T-helper 2 cell treated with Interferon-gamma antibody and Interleukin-4, amounts not matched to agents 5 μg/mL and 100 μg/mL, for 36 hours (primary cell): ENCODE measurements around the gene LORICRIN.

Source experiments
- DNase-seq: peaks from one replicate; pipeline ENCODE4 v3.0.0; 2021; ENCODE audit warnings: low spot score
- H3K27ac Mint-ChIP-seq: one replicate; pipeline ENCODE4 v1.8.0; 2021; ENCODE audit warnings: mild to moderate bottlenecking, mixed read lengths
- H3K27me3 Mint-ChIP-seq: one replicate; pipeline ENCODE4 v1.8.0; 2021; ENCODE audit warnings: low read depth, mixed read lengths
- H3K36me3 Mint-ChIP-seq: one replicate; pipeline ENCODE4 v1.8.0; 2021; ENCODE audit warnings: low read depth, mixed read lengths
- H3K4me1 Mint-ChIP-seq: one replicate; pipeline ENCODE4 v1.8.0; 2021; ENCODE audit warnings: low read depth, mixed read lengths
- H3K4me3 Mint-ChIP-seq: one replicate; pipeline ENCODE4 v1.8.0; 2022; ENCODE audit warnings: mild to moderate bottlenecking, moderate library complexity, mixed read lengths
- H3K9me3 Mint-ChIP-seq: one replicate; pipeline ENCODE4 v1.8.0; 2021; ENCODE audit warnings: mixed read lengths

LORICRIN gene

DNA sequence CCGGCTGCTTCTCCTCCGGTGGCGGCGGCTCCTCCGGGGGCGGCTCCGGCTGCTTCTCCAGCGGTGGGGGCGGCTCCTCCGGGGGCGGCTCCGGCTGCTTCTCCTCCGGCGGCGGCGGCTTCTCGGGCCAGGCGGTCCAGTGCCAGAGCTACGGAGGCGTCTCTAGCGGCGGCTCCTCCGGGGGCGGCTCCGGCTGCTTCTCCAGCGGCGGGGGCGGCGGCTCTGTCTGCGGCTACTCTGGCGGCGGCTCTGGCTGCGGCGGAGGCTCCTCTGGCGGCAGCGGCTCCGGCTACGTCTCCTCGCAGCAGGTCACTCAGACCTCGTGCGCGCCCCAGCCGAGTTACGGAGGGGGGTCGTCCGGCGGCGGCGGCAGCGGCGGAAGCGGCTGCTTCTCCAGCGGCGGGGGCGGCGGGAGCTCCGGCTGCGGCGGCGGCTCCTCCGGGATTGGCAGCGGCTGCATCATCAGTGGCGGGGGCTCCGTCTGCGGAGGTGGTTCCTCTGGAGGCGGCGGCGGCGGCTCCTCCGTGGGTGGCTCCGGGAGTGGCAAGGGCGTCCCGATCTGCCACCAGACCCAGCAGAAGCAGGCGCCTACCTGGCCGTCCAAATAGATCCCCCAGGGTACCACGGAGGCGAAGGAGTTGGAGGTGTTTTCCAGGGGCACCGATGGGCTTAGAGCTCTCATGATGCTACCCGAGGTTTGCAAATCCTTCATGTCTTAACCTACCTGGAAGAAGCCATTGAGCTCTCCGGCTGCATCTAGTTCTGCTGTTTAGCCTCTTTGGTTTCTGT, 2.0 kb downstream of the LORICRIN start:
- Mint-ChIP-seq H3K27me3 (peaks cover 70% of the 10 kb centered on the region), H3K36me3 (no peaks in the 10 kb centered on the region), H3K27ac (no peak overlapping the region), H3K4me3 (peak overlapping the region; percentile 72), H3K9me3 (no peaks in the 10 kb centered on the region), H3K4me1 (peaks cover 13% of the 10 kb centered on the region)
- DNase-seq: peak; percentile 24

DNA sequence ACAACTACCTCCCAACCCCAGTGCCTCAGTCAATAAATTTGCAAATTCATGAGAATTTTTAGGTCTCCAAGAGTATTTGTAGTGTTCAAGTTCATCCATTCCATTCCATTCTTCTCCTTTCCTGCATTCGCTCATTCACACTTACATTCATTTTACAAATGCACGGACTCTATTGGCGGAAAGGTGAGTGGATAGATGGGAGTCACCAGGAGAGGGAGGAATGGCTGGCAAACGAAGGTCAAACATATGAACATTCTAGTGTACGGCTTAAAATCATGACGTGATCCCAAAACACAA, 2.5 kb downstream of the LORICRIN start:
- no peaks in the 10 kb centered on the region for H3K36me3 Mint-ChIP-seq
- peaks cover 75% of the 10 kb centered on the region for H3K27me3 Mint-ChIP-seq
- DNase-seq: no peak
- peak overlapping the region; percentile 72 for H3K4me3 Mint-ChIP-seq
- H3K9me3 Mint-ChIP-seq: no peaks in the 10 kb centered on the region
- no peak overlapping the region for H3K27ac Mint-ChIP-seq
- H3K4me1 Mint-ChIP-seq: peaks cover 13% of the 10 kb centered on the region

DNA sequence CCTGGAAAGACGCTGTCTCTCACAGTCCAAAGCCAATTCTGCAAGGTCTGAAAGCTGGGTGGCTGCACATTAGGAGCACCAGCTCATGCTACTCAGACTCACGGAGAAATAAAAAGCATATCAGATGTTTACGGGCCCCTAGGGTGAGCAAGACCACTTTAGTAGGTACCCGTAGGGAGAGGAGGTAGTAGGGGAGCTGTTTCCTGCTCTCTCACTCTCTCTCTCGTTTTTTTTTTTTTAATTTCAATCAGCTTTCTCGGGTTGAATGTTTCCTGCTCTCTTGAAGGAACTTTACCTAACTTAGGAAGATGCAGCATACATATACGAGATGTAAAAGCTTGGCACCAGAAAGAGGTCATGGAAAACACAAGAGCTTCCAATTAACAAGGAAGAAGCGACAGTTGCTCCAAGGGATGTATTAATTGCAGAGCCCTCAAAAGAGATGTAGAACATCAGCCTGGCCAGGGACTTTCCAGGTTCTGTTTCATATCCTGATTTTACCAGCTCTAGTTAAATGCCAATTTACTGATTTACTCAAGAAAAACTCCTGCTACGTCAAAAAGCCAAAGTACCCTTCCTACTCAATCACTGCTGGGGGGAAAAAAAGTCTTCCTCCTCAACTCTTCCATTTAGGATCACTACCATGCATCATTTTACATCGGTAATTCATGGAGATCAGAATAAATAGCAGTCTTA, 3.1 kb downstream of the LORICRIN start:
- Mint-ChIP-seq H3K36me3 (no peaks in the 10 kb centered on the region), H3K27me3 (peaks cover 77% of the 10 kb centered on the region), H3K4me1 (peaks cover 13% of the 10 kb centered on the region), H3K4me3 (no peak overlapping the region), H3K27ac (no peak overlapping the region), H3K9me3 (no peaks in the 10 kb centered on the region)
- no peak for DNase-seq

DNA sequence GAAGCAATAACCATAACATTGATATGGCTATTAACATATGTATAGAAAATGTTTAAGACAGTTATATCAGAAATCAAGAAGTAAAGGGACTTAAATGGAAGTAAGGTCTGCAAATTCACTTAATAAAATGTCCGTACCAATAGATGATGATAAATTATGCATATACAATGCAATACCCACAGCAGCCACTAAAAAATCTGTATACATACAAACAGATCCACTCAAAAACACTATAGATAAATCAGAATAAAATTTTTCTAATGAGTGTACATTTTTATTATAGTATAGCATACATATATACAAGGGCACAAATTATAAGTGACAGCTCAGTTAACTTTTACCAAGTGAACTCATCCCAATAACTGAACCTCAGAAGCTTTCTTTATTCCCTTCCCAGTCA, 6.0 kb downstream of the LORICRIN start:
- no peaks in the 10 kb centered on the region for H3K36me3 Mint-ChIP-seq
- no peak overlapping the region for H3K27ac Mint-ChIP-seq
- no peak overlapping the region for H3K4me3 Mint-ChIP-seq
- H3K9me3 Mint-ChIP-seq: no peaks in the 10 kb centered on the region
- DNase-seq: no peak
- peaks cover 10% of the 10 kb centered on the region for H3K4me1 Mint-ChIP-seq
- peaks cover 70% of the 10 kb centered on the region for H3K27me3 Mint-ChIP-seq

DNA sequence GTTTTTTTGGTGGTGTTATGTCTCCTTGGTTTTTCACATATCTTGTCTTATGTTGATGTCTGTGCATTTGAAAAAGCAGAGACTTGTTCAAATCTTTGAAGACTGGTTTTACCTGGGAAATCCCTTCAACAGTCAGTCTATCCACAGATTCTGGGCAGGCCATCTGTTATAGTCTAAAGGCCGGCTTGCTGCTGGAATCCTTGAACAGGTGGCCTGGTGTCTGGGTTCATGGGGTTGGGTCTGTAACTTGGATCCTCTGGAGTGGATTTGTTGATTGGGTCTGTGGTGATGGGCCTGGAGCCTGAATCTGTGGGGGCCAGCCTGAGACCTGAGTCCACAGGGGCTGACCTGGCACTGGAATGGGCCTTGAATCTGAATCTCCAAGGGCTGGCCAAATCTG, 12.2 kb downstream of the LORICRIN start:
- Mint-ChIP-seq H3K36me3 (no peaks in the 10 kb centered on the region), H3K4me1 (no peaks in the 10 kb centered on the region), H3K27me3 (peaks cover 34% of the 10 kb centered on the region), H3K4me3 (no peak overlapping the region), H3K27ac (no peak overlapping the region), H3K9me3 (no peaks in the 10 kb centered on the region)
- DNase-seq: no peak

DNA sequence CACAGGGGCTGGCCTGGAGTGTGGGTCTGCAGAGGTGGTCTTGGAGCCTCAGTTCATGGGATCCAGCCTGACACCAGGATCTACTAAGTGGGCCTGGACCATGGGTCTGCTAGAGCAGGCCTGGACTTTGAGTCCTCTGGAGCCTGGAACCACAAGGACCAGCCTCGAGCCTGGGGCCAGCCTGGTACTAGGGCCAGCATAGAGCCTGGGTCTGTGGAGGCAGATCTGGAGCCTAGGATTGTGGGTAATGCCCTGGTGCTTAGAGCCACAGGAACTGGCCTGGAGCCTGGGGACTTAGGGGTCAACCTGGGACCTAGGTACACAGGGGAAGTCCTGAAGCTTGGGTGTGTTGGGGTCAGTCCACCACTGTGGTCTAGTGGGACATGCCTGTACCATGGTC, 12.7 kb downstream of the LORICRIN start:
- Mint-ChIP-seq H3K27me3 (peaks cover 31% of the 10 kb centered on the region), H3K27ac (no peak overlapping the region), H3K36me3 (no peaks in the 10 kb centered on the region)

DNA sequence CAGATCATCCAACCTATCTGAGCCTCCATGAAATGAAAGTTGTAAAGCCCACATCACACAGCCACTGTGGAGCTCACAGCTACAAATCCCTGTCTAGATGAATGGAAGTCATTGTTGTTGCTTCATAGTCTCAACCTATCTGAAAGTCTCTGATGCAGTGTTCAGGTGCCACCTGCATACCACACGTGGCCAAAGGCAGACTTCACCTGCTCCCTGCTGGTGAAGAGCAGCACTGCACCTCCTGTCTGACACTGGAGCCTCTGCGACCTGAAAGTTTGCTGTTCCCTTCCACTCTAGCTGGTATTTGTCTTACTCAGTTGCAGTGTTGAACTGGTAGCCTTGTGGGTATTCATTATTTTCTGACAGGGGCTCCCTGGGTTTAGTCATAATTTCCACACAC, 18.4 kb downstream of the LORICRIN start:
- no peak overlapping the region for H3K4me3 Mint-ChIP-seq
- H3K4me1 Mint-ChIP-seq: no peaks in the 10 kb centered on the region
- no peak overlapping the region for H3K27ac Mint-ChIP-seq
- no peaks in the 10 kb centered on the region for H3K36me3 Mint-ChIP-seq
- H3K9me3 Mint-ChIP-seq: no peaks in the 10 kb centered on the region
- H3K27me3 Mint-ChIP-seq: peaks cover 14% of the 10 kb centered on the region
- DNase-seq: no peak

More for the DNA sequence above, 12.7 kb downstream of the LORICRIN start:
- no peak for DNase-seq
- H3K4me1 Mint-ChIP-seq: no peaks in the 10 kb centered on the region
- no peak overlapping the region for H3K4me3 Mint-ChIP-seq
- H3K9me3 Mint-ChIP-seq: no peaks in the 10 kb centered on the region

DNA sequence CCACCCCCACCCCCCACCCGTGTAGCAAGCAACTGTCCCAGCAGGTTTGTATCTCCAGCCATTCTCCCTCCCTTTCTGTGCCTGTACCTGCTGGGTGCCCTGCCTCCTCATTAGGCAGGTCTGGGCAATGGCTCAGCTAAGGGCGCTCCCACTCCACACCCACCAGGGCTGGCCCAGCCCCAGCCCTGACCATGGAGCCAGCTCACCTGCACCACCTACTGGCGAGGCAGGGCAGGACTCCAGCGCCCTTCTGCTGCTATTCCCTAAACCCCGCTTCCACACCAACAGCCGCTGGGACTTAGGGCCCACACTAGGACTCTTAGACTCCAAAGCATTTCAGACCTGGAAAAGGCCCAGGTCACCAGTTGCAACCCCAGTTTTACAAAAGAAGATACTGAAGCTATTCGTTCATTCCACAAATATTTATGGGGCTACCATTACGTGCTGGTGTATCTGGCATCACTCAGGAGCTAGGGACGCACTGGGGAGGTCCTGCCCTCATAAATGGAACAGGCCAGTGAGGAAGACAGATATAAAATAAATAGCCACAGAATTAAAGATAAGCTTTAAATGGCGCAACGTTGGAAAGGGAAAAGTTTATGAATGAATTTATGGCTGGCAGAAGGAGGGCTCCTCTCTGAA, 29.3 kb downstream of the LORICRIN start:
- Mint-ChIP-seq H3K4me1 (peaks cover 5% of the 10 kb centered on the region), H3K27me3 (peaks cover 3% of the 10 kb centered on the region), H3K9me3 (no peaks in the 10 kb centered on the region), H3K36me3 (no peaks in the 10 kb centered on the region), H3K4me3 (no peak overlapping the region), H3K27ac (no peak overlapping the region)
- no peak for DNase-seq

DNA sequence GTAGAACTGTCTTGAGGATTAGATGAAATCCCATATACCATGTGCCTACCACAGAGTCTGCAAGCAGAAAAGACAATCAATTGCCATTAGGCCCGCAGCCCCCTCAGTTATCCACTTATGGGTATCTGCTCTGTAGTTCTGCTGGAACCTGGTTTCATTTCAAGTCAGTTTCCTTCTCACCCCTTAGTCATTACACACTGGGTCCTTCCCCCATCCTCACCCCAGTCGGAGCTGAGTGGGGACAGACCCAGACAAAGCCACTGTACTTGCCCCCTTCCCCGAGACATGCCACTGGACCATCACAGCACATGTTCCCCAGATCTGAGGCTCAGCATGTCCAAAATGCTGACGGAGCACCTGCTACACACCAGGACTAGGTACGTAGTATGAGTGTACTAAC, 32.0 kb downstream of the LORICRIN start:
- Mint-ChIP-seq H3K9me3 (no peaks in the 10 kb centered on the region), H3K4me1 (peaks cover 10% of the 10 kb centered on the region), H3K27me3 (peaks cover 8% of the 10 kb centered on the region), H3K27ac (no peak overlapping the region), H3K36me3 (no peaks in the 10 kb centered on the region), H3K4me3 (no peak overlapping the region)
- no peak for DNase-seq

DNA sequence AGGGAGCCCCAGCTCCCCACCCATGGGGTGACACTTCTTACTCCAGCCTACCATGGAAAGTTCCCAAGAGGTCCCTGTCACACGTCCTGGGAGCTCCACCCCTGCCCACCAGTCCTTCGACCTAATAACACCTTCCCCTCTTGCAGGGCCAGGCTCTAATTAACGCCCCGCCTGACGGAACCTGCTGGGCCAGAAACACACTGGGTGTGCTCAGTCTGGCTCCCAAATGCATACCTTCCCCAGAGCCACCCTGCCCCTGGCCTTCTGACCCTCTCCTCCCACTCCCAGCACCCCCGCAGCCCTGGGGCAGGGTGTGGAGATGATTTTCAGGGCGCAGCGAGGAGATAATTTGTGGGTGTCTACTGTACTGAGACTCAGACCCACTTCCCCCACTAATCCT, 32.7 kb downstream of the LORICRIN start:
- Mint-ChIP-seq H3K27ac (no peak overlapping the region), H3K36me3 (no peaks in the 10 kb centered on the region), H3K9me3 (no peaks in the 10 kb centered on the region), H3K4me1 (peaks cover 10% of the 10 kb centered on the region), H3K4me3 (no peak overlapping the region), H3K27me3 (peaks cover 8% of the 10 kb centered on the region)
- DNase-seq: no peak

DNA sequence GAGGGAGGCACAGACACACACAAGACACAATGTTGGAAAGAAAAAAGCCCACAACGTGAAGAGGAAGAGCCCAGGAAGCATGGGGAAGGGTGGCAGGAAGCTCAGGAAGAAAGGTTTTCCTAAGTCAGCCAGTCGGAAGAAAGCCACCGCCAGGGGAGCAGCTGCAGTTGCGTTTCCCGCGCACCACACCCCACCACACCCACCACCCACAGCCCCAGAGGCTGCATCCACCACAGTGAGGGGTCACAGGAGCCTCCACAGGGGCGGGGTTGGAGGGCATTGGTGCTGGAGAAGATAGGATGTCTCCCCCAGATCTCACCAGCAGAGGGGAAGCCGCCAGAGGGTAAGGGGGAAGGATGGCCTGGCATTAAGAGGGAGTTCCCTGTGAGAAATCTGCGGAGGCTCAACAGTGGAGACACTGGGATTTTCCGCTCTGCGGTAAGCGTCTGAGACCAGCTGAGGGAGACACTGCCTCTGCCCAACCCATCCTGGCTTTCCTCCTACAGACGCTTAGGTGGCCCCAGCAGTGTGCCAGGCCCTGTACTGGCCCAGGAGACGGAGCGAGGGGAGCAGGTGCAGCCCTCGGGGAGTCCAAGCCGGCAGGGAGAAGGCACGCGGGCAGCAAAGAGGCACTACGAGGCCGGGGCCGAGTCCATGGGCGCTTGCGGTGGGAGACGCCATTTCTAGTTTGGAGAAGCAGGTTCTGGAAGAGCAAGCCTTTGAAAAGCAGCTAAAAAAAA, 33.4 kb downstream of the LORICRIN start:
- H3K36me3 Mint-ChIP-seq: no peaks in the 10 kb centered on the region
- DNase-seq: no peak
- no peak overlapping the region for H3K27ac Mint-ChIP-seq
- H3K9me3 Mint-ChIP-seq: no peaks in the 10 kb centered on the region
- peaks cover 8% of the 10 kb centered on the region for H3K27me3 Mint-ChIP-seq
- peaks cover 10% of the 10 kb centered on the region for H3K4me1 Mint-ChIP-seq
- no peak overlapping the region for H3K4me3 Mint-ChIP-seq

DNA sequence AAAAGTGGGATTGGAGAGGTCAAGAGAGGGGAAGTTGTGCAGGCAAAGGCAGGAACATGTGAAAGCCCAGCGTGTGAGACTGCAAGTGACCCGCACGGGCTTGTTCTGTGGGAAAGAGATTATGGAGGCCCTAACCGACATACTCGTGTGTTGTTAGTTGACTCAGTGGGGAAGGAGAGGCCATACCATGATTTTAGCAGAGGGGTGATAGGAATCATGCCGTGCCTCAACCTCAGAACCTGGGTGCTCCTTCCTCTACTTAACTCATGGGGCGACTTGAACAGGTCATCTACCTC, 33.9 kb downstream of the LORICRIN start:
- no peaks in the 10 kb centered on the region for H3K36me3 Mint-ChIP-seq
- H3K9me3 Mint-ChIP-seq: no peaks in the 10 kb centered on the region
- DNase-seq: no peak
- H3K27ac Mint-ChIP-seq: no peak overlapping the region
- H3K4me1 Mint-ChIP-seq: peaks cover 10% of the 10 kb centered on the region
- H3K4me3 Mint-ChIP-seq: no peak overlapping the region
- peaks cover 8% of the 10 kb centered on the region for H3K27me3 Mint-ChIP-seq

DNA sequence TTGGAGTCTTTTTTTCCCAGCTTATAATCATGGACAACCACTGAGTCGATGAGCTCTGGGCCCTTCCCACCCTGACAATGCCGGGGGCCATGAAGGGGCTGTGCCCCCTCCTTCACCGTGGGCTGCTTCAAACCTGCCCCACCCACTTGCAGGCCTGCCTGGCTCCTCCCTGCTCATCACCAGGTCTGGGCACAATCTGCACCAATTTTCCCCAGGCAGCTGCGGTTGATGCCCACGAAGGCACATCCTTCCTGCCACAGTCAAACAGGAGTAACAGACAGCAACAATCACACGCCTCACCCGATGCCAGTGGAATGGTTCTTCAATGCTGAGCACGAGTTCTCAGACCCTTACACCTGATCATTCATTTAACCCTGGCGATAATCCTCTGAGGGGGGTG, 34.4 kb downstream of the LORICRIN start:
- no peak for DNase-seq
- no peak overlapping the region for H3K4me3 Mint-ChIP-seq
- H3K4me1 Mint-ChIP-seq: peaks cover 10% of the 10 kb centered on the region

DNA sequence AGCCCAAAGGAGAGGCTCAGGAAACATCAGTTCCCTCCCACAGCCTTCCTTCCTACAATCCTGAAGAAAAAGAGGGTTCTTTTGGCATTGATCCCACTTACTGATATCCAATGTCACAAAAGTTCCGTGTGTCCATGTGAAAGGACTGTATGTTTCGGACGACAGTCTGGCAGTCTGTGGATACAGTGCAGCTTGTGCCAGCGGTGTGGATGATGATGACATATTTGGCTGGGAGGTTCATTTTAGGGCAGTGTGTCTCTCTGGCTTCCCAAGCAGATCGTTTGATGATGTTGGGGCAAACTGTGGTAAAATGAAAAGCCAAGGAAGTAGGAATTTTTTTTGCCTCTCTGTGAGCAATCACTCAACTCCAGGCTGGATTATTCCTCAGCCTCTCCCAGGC, 42.8 kb downstream of the LORICRIN start:
- Mint-ChIP-seq H3K4me3 (no peak overlapping the region), H3K27ac (no peak overlapping the region), H3K27me3 (peaks cover 5% of the 10 kb centered on the region)

More for the DNA sequence above, 34.4 kb downstream of the LORICRIN start:
- H3K9me3 Mint-ChIP-seq: no peaks in the 10 kb centered on the region
- no peaks in the 10 kb centered on the region for H3K36me3 Mint-ChIP-seq
- H3K27me3 Mint-ChIP-seq: peaks cover 8% of the 10 kb centered on the region
- H3K27ac Mint-ChIP-seq: no peak overlapping the region

More for the DNA sequence above, 42.8 kb downstream of the LORICRIN start:
- Mint-ChIP-seq H3K9me3 (no peaks in the 10 kb centered on the region), H3K4me1 (no peaks in the 10 kb centered on the region), H3K36me3 (no peaks in the 10 kb centered on the region)
- no peak for DNase-seq
